DOHH2 (cell line): ENCODE data around the gene AP2A1.

Experiments
- H3F3A ChIP-seq: fragments of 200-600 bp; sonication (generic), shearing (Covaris generic); 2 replicates; pipeline ENCODE4 v1.6.0; 2016; ENCODE audit warnings: antibody characterized with exemption, mild to moderate bottlenecking; ENCODE audit not compliant: control insufficient read depth, insufficient read depth
- H3K27ac ChIP-seq: fragments of 200-600 bp; sonication (generic); 2 replicates; pipeline ENCODE4 v1.5.1; 2014; ENCODE audit warnings: low read depth, mild to moderate bottlenecking, low read length, moderate library complexity
- H3K27me3 ChIP-seq: fragments of 200-600 bp; sonication (generic); 2 replicates; pipeline ENCODE4 v1.6.1; 2014; ENCODE audit warnings: mild to moderate bottlenecking, low read length, mixed read lengths; ENCODE audit not compliant: control insufficient read depth
- H3K36me3 ChIP-seq: fragments of 200-600 bp; sonication (generic); 2 replicates; pipeline ENCODE4 v1.6.1; 2014; ENCODE audit warnings: mild to moderate bottlenecking, low read length, moderate library complexity, mixed read lengths; ENCODE audit not compliant: control insufficient read depth
- H3K4me1 ChIP-seq: fragments of 200-600 bp; sonication (generic); 2 replicates; pipeline ENCODE4 v1.6.1; 2014; ENCODE audit warnings: mild to moderate bottlenecking, low read length, mixed read lengths; ENCODE audit not compliant: control insufficient read depth
- H3K4me2 ChIP-seq: fragments of 200-600 bp; sonication (generic); 2 replicates; pipeline ENCODE4 v1.6.0; 2014; ENCODE audit warnings: mild to moderate bottlenecking, low read length, moderate library complexity
- H3K4me3 ChIP-seq: fragments of 200-600 bp; sonication (generic); 2 replicates; pipeline ENCODE4 v1.5.1; 2014; ENCODE audit warnings: mild to moderate bottlenecking, low read length, mixed read lengths
- H3K79me2 ChIP-seq: fragments of 200-600 bp; sonication (generic); 2 replicates; pipeline ENCODE4 v1.6.1; 2014; ENCODE audit warnings: mild to moderate bottlenecking, low read length, mixed read lengths; ENCODE audit not compliant: control insufficient read depth
- H3K9me2 ChIP-seq: fragments of 200-600 bp; sonication (generic); replicated peaks from 2 replicates; pipeline ENCODE4 v1.6.1; 2014; ENCODE audit warnings: mild to moderate bottlenecking, low read length, mixed read lengths; ENCODE audit not compliant: control insufficient read depth
- H3K9me3 ChIP-seq: fragments of 200-600 bp; sonication (generic); 2 replicates; pipeline ENCODE4 v1.6.1; 2014; ENCODE audit warnings: antibody characterized with exemption, low read length, mixed read lengths; ENCODE audit not compliant: control insufficient read depth, insufficient read depth
- H4K20me1 ChIP-seq: fragments of 200-600 bp; sonication (generic); 2 replicates; pipeline ENCODE4 v1.6.0; 2014; ENCODE audit warnings: low read depth, mild to moderate bottlenecking, antibody characterized with exemption, low read length, moderate library complexity; ENCODE audit not compliant: control insufficient read depth, insufficient read depth
- CTCF ChIP-seq: fragments of 200-600 bp; sonication (generic); IDR thresholded peaks from one replicate; pipeline ENCODE4 v1.5.1; 2014; ENCODE audit warnings: antibody characterized with exemption, mild to moderate bottlenecking, low read depth, low read length; ENCODE audit not compliant: poor library complexity, severe bottlenecking
- EZH2phosphoT487 ChIP-seq: fragments of 200-600 bp; sonication (generic); IDR thresholded peaks from 2 replicates; pipeline ENCODE4 v1.6.1; 2017; ENCODE audit warnings: borderline replicate concordance, mild to moderate bottlenecking, antibody characterized with exemption, low read length, moderate library complexity, mixed read lengths

The AP2A1 gene

GRCh38 chr19:49792829-49793560 is 26.2 kb downstream of the AP2A1 start:
- TF ChIP-seq CTCF (no peak), EZH2phosphoT487 (no peak)
- Histone ChIP-seq H3K4me3 (no peak overlapping the region), H3K9me3 (no peaks in the 10 kb centered on the region), H3K27ac (no peak overlapping the region), H3K27me3 (no peaks in the 10 kb centered on the region), H3K4me2 (no peak overlapping the region), H4K20me1 (no peaks in the 10 kb centered on the region), H3K79me2 (no peaks in the 10 kb centered on the region), H3K4me1 (no peaks in the 10 kb centered on the region), H3K9me2 (no peaks in the 10 kb centered on the region), H3F3A (no peaks in the 10 kb centered on the region), H3K36me3 (peaks cover 48% of the 10 kb centered on the region)

GRCh38 chr19:49793561-49793840 is 26.7 kb downstream of the AP2A1 start:
- H3K36me3 ChIP-seq, result peaks cover 44% of the 10 kb centered on the region
- no peaks in the 10 kb centered on the region for H3K79me2 ChIP-seq
- no peaks in the 10 kb centered on the region for H3F3A ChIP-seq
- no peaks in the 10 kb centered on the region for H3K9me2 ChIP-seq
- H3K4me1 ChIP-seq, result no peaks in the 10 kb centered on the region
- H3K4me3 ChIP-seq, result no peak overlapping the region
- H4K20me1 ChIP-seq, result no peaks in the 10 kb centered on the region
- no peaks in the 10 kb centered on the region for H3K27me3 ChIP-seq
- no peaks in the 10 kb centered on the region for H3K9me3 ChIP-seq
- no peak overlapping the region for H3K27ac ChIP-seq
- TF ChIP-seq EZH2phosphoT487, result no peak
- TF ChIP-seq CTCF, result no peak
- no peak overlapping the region for H3K4me2 ChIP-seq

GRCh38 chr19:49795615-49796014 is 28.8 kb downstream of the AP2A1 start:
- Histone ChIP-seq H3K36me3 (peaks cover 56% of the 10 kb centered on the region), H3K4me2 (no peak overlapping the region), H3K9me3 (no peaks in the 10 kb centered on the region), H3F3A (no peaks in the 10 kb centered on the region), H3K4me3 (no peak overlapping the region), H3K9me2 (no peaks in the 10 kb centered on the region), H4K20me1 (no peaks in the 10 kb centered on the region), H3K27me3 (no peaks in the 10 kb centered on the region), H3K27ac (no peak overlapping the region), H3K79me2 (no peaks in the 10 kb centered on the region), H3K4me1 (no peaks in the 10 kb centered on the region)
- TF ChIP-seq EZH2phosphoT487 (no peak), CTCF (no peak)
